Fibroblast of lung (primary cell): Measurements from ENCODE around the gene PTPN9. TPM values are rescaled to one million over a fixed set of nuclear protein-coding genes. Genes with fewer than 3 reads are reported as not detected.

Source experiments
- DNase-seq, 2 donors: peaks; one replicate each; pipeline versions ENCODE4 v3.0.0 to v3.0.0-alpha.2; 2010; ENCODE audit warnings: low read depth in 2 of 2
- H2AFZ ChIP-seq: 2 replicates; pipeline ENCODE4 v1.5.1; 2012; ENCODE audit warnings: low read length, control low read depth, inconsistent platforms
- H3K27ac ChIP-seq: 2 replicates; pipeline ENCODE4 v1.5.1; 2011; ENCODE audit warnings: low read length, control low read depth; ENCODE audit not compliant: insufficient read depth
- H3K27me3 ChIP-seq: 2 replicates; pipeline ENCODE4 v1.5.1; 2011; ENCODE audit warnings: mild to moderate bottlenecking, low read length; ENCODE audit not compliant: control insufficient read depth, insufficient read depth
- H3K36me3 ChIP-seq: 2 replicates; pipeline ENCODE4 v1.5.1; 2011; ENCODE audit warnings: low read length; ENCODE audit not compliant: control insufficient read depth, insufficient read depth
- H3K4me1 ChIP-seq: 2 replicates; pipeline ENCODE4 v1.5.1; 2011; ENCODE audit warnings: low read length; ENCODE audit not compliant: control insufficient read depth, insufficient read depth; ENCODE audit errors: extremely low read depth
- H3K4me2 ChIP-seq: 2 replicates; pipeline ENCODE4 v1.5.1; 2011; ENCODE audit warnings: low read length, control low read depth; ENCODE audit not compliant: insufficient read depth; ENCODE audit errors: extremely low read depth
- H3K4me3 ChIP-seq, 4 experiments: fragments of 200-600 bp in 1 of 4; sonication (generic) in 1 of 4; replicated peaks in 1 of 4; 2 replicates each; pipeline ENCODE4 v1.5.1; 2011 to 2016; ENCODE audit warnings: low read length in 4 of 4, low read depth in 3 of 4, mild to moderate bottlenecking in 3 of 4, control low read depth in 2 of 4, inconsistent platforms in 1 of 4, mixed read lengths in 1 of 4; ENCODE audit not compliant: insufficient read depth in 1 of 4; ENCODE audit errors: control extremely low read depth in 1 of 4
- H3K79me2 ChIP-seq: 2 replicates; pipeline ENCODE4 v1.5.1; 2012; ENCODE audit warnings: mild to moderate bottlenecking, low read length, inconsistent platforms; ENCODE audit not compliant: control insufficient read depth, insufficient read depth
- H3K9ac ChIP-seq: 2 replicates; pipeline ENCODE4 v1.5.1; 2011; ENCODE audit warnings: mild to moderate bottlenecking, low read length, control low read depth; ENCODE audit not compliant: insufficient read depth
- H3K9me3 ChIP-seq: 2 replicates; pipeline ENCODE4 v1.5.1; 2012; ENCODE audit warnings: low read depth, low read length; ENCODE audit not compliant: control insufficient read depth, insufficient read depth
- H4K20me1 ChIP-seq: 2 replicates; pipeline ENCODE4 v1.5.1; 2011; ENCODE audit warnings: low read length; ENCODE audit not compliant: control insufficient read depth, insufficient read depth; ENCODE audit errors: extremely low read depth
- CTCF ChIP-seq, 2 donors: IDR thresholded peaks in 1 of 2; conservative IDR thresholded peaks in 1 of 2; 1 replicate in 1 of 2; 2 replicates in 1 of 2; pipeline ENCODE4 v1.5.1; 2011 to 2012; ENCODE audit warnings: low read length in 2 of 2, control low read depth in 1 of 2, inconsistent platforms in 1 of 2, low read depth in 1 of 2, mild to moderate bottlenecking in 1 of 2
- EZH2 ChIP-seq: IDR thresholded peaks from 2 replicates; pipeline ENCODE4 v1.5.1; 2012; ENCODE audit warnings: low read length, control low read depth, mild to moderate bottlenecking; ENCODE audit errors: missing control alignments
- polyA plus RNA-seq, 2 donors: library from polyadenylated mRNA; depleted of rRNA in 1 of 2; stranded (reverse) in 1 of 2; unstranded in 1 of 2; fragments of >200 nt; gene quantifications; 2 replicates each; pipeline ENCODE4 v1.2.1, GENCODE V29; 2011 to 2012; ENCODE audit warnings: missing spikeins in 1 of 2
- total RNA-seq: library from RNA; depleted of rRNA; stranded (reverse); fragments of >200 nt; gene quantifications from 2 replicates; pipeline ENCODE4 v1.2.1, GENCODE V29; 2014

PTPN9 gene
- total and polyA plus RNA-seq, 2 donors (not counting 1 experiment from before 2014, with no cell fraction given) = 20.6 to 41.6 TPM

GRCh38 chr15:75436881-75437280 lies 142.2 kb downstream of the PTPN9 start:
- Histone ChIP-seq H3K4me3 (no peak overlapping the region), H3K27me3 (no peaks in the 10 kb centered on the region), H3K79me2 (peaks cover 60% of the 10 kb centered on the region), H3K36me3 (peaks cover 2% of the 10 kb centered on the region), H3K4me1 (no peaks in the 10 kb centered on the region), H2AFZ (no peak overlapping the region), H3K4me2 (no peak overlapping the region), H3K9me3 (no peaks in the 10 kb centered on the region), H3K27ac (no peak overlapping the region), H3K9ac (no peak overlapping the region), H4K20me1 (no peaks in the 10 kb centered on the region)
- TF ChIP-seq EZH2 (no peak), CTCF (conservative IDR thresholded peaks at IDR 0.05 in 1 of 2, IDR thresholded peaks at IDR 0.05 in 1 of 2; ENCODE audit: low read depth in 1 of 2, low read length in 2 of 2) (no peak)
- DNase-seq = no peak

- no peaks in the 10 kb centered on the region for H3K27me3 ChIP-seq
- H3K4me2 ChIP-seq = no peak overlapping the region
- H2AFZ ChIP-seq = no peak overlapping the region
- H4K20me1 ChIP-seq = no peaks in the 10 kb centered on the region
- DNase-seq = peak in 1 of 2 donors; percentile 55
- no peaks in the 10 kb centered on the region for H3K9me3 ChIP-seq
- no peak overlapping the region for H3K4me3 ChIP-seq
- no peaks in the 10 kb centered on the region for H3K4me1 ChIP-seq
- H3K79me2 ChIP-seq = peaks cover 29% of the 10 kb centered on the region
- H3K27ac ChIP-seq = no peak overlapping the region
- no peak overlapping the region for H3K9ac ChIP-seq
- H3K36me3 ChIP-seq = peaks cover 9% of the 10 kb centered on the region
- TF ChIP-seq EZH2 (no peak), CTCF (conservative IDR thresholded peaks at IDR 0.05 in 1 of 2, IDR thresholded peaks at IDR 0.05 in 1 of 2; ENCODE audit: low read depth in 1 of 2, low read length in 2 of 2) (no peak)
Measured at GRCh38 chr15:75431682-75432081, 147.4 kb downstream of the PTPN9 start.

- peaks cover 9% of the 10 kb centered on the region for H3K36me3 ChIP-seq
- no peak overlapping the region for H3K4me2 ChIP-seq
- H3K9ac ChIP-seq = no peak overlapping the region
- no peaks in the 10 kb centered on the region for H3K9me3 ChIP-seq
- no peaks in the 10 kb centered on the region for H4K20me1 ChIP-seq
- H3K27me3 ChIP-seq = no peaks in the 10 kb centered on the region
- H3K4me3 ChIP-seq = no peak overlapping the region
- TF ChIP-seq EZH2 = no peak
- TF ChIP-seq CTCF (conservative IDR thresholded peaks at IDR 0.05 in 1 of 2, IDR thresholded peaks at IDR 0.05 in 1 of 2; ENCODE audit: low read depth in 1 of 2, low read length in 2 of 2) = no peak
- no peak overlapping the region for H2AFZ ChIP-seq
- no peaks in the 10 kb centered on the region for H3K4me1 ChIP-seq
- peaks cover 28% of the 10 kb centered on the region for H3K79me2 ChIP-seq
- peak in 1 of 2 donors; percentile 71 for DNase-seq
- no peak overlapping the region for H3K27ac ChIP-seq
Measured at GRCh38 chr15:75431270-75431669, 147.8 kb downstream of the PTPN9 start.
